ENCODE data around the gene TBKBP1.

Gene TBKBP1

GRCh38 chr17:47704116-47704515, 10.2 kb downstream of the TBKBP1 start:
- no peak for TF ChIP-seq CTCF (IDR thresholded peaks at IDR 0.05)
- peaks cover 9 to 54% (median 14%) of the 10 kb centered on the region in 3 donors for H3K36me3 ChIP-seq
- no peak for DNase-seq
- intact Hi-C loops (cut with DNase I; ENCODE audit: low total_unique reads): no loop called here
- no peak overlapping the region for H3K4me3 ChIP-seq
- no peaks in the 10 kb centered on the region for H3K9me3 ChIP-seq
- no peak overlapping the region for H3K27ac ChIP-seq
- H3K4me1 ChIP-seq: peaks cover 0 to 12% (median 2%) of the 10 kb centered on the region in 4 donors
- no peaks in the 10 kb centered on the region for H3K27me3 ChIP-seq

DNA sequence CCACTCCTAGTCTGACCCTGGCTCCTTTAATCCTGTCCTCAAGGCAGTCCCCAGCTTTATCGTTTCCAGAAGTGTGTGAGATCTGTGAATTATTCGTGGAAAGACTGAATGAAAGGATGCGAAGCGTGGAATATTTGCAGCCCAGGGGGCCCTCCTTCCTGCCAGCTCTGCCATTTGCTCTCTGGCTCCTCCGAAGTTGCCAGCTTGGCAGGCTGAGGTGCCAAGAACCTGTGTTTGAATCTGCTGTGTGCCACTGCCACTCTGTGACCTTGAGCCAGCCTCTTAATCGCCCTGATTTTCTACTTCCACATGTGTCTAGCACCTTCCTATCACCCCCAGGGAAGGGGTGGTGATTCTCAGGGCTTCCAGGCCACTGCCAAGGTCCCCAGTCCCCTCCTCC, 10.8 kb downstream of the TBKBP1 start:
- Histone ChIP-seq H3K4me3 (no peak overlapping the region), H3K27ac (no peak overlapping the region), H3K36me3 (peaks cover 4 to 54% (median 11%) of the 10 kb centered on the region in 3 donors), H3K9me3 (no peaks in the 10 kb centered on the region), H3K27me3 (no peaks in the 10 kb centered on the region), H3K4me1 (peaks cover 0 to 13% (median 3%) of the 10 kb centered on the region in 4 donors)
- intact Hi-C loops (cut with DNase I; ENCODE audit: low total_unique reads): no loop called here
- no peak for DNase-seq
- TF ChIP-seq CTCF (IDR thresholded peaks at IDR 0.05): no peak

- Histone ChIP-seq H3K4me1 (peaks cover 0 to 13% (median 3%) of the 10 kb centered on the region in 4 donors), H3K27ac (no peak overlapping the region), H3K4me3 (no peak overlapping the region), H3K9me3 (no peaks in the 10 kb centered on the region), H3K36me3 (peaks cover 7 to 54% (median 17%) of the 10 kb centered on the region in 3 donors), H3K27me3 (no peaks in the 10 kb centered on the region)
- no peak for DNase-seq
- TF ChIP-seq CTCF (IDR thresholded peaks at IDR 0.05): no peak
- intact Hi-C loops (cut with DNase I; ENCODE audit: low total_unique reads): no loop called here
Measured at GRCh38 chr17:47705536-47706530, 11.9 kb downstream of the TBKBP1 start.

DNA sequence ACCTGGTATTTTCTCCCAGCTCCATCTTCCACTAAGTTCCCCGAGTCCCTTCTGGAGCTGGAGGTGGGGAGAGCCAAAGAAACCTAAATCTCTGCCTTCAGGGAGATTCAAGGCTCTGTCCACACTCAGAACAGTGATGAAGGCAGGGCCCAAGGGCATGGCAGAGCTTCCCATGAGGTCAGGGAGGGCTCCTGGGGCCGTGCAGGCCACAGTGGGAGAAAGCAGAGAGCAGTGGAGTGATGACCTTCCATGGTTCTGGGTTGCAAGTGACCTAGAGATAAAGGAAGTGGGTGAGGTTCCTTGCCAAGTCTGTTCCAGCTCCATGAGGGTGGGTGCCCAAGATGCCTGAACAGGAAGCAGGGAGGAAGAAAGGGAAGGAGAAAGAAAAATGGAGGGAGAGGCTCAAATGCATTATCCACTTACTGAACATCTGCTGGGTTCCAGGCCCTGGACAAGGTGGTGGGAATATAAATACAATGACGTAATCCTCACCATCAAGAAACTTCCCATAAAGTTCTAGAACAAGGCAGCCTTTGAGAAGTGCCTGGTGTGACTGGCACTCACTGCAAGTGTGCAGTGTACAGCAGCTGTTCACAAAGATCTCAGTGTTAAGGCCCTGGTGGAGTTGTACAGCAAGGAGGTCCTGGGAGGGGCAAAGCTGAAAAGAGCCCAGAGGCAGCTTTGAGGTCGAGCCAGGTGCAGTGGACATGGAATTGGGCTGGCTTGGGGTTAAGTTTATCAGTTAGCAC, 13.3 kb downstream of the TBKBP1 start:
- Histone ChIP-seq H3K36me3 (peaks cover 13 to 52% (median 26%) of the 10 kb centered on the region in 3 donors), H3K9me3 (no peaks in the 10 kb centered on the region), H3K4me1 (peaks cover 0 to 13% (median 3%) of the 10 kb centered on the region in 4 donors), H3K4me3 (no peak overlapping the region), H3K27me3 (no peaks in the 10 kb centered on the region), H3K27ac (no peak overlapping the region)
- intact Hi-C loops (cut with DNase I; ENCODE audit: low total_unique reads): no loop called here
- DNase-seq: no peak
- no peak for TF ChIP-seq CTCF (IDR thresholded peaks at IDR 0.05)

DNA sequence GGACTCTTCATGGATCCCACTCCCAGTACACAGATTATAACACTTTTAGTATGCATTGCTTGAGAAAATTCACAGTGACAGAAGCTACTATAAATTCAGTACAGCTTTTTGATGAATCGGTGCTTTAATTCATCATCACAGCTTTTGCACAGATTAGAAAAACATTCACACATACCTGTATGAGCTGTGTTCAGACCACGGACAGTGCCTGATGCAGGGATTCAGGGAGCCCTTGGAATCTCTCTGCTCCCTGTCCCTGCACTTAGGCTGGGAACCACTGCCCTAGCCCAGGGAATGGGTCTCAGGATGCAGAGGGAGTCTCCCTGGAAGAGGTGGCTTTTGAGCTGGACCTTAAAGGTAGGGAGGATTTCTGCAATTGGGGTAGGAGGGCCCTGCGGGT, 13.9 kb downstream of the TBKBP1 start:
- Histone ChIP-seq H3K4me1 (peaks cover 0 to 13% (median 3%) of the 10 kb centered on the region in 4 donors), H3K4me3 (no peak overlapping the region), H3K36me3 (peaks cover 13 to 47% (median 21%) of the 10 kb centered on the region in 3 donors), H3K27me3 (no peaks in the 10 kb centered on the region), H3K27ac (no peak overlapping the region), H3K9me3 (no peaks in the 10 kb centered on the region)
- DNase-seq: no peak
- no peak for TF ChIP-seq CTCF (IDR thresholded peaks at IDR 0.05)
- intact Hi-C loops (cut with DNase I; ENCODE audit: low total_unique reads): no loop called here

Measured in tibial artery (tissue), 4 donors.